ENCODE data around the gene NFATC3.
A peak's percentile ranks its signal among the peaks of the same experiment; 100 is the strongest.

NFATC3 gene

GRCh38 chr16:68244903-68245853 lies 160.0 kb downstream of the NFATC3 start, which contains the start of gene PLA2G15:
Gene PLA2G15, plus strand, starts transcription at chr16:68245373. Its CDS starts 54 bp downstream, at chr16:68245427.
- peak; percentile 95 to 98 for DNase-seq (ENCODE audit: low read depth in 1 of 2, low spot score in 1 of 2)

GRCh38 chr16:68246121-68246520 lies 161.0 kb downstream of the NFATC3 start:
- DNase-seq (ENCODE audit: low read depth in 1 of 2, low spot score in 1 of 2) = no peak

DNA sequence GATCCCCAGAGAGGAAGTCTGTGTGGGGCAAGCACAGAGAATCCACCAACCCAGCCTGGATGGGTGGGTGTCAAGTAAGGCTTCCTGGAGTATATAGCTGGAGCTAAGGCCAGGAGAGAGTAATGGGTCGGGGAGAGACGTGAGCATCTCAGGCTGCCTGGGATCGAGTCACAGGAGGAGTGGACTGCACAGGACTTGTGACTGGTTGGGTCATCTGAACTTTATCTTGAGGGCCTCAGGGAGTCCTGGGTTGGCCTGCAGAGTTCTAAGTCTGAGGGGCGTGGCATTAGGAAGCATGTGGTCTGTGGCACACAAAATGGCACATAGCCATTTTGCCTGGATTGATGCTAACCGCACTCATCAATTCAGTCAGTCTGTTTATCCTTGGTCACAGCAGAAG lies 161.5 kb downstream of the NFATC3 start:
- DNase-seq (ENCODE audit: low read depth in 1 of 2, low spot score in 1 of 2) = no peak

GRCh38 chr16:68247400-68247799 lies 162.2 kb downstream of the NFATC3 start:
- no peak for DNase-seq (ENCODE audit: low read depth in 1 of 2, low spot score in 1 of 2)

GRCh38 chr16:68247932-68248331 lies 162.8 kb downstream of the NFATC3 start:
- no peak for DNase-seq (ENCODE audit: low read depth in 1 of 2, low spot score in 1 of 2)

GRCh38 chr16:68249371-68249770 lies 164.2 kb downstream of the NFATC3 start:
- no peak for DNase-seq (ENCODE audit: low read depth in 1 of 2, low spot score in 1 of 2)

- DNase-seq (ENCODE audit: low read depth in 1 of 2, low spot score in 1 of 2) = no peak
Measured at GRCh38 chr16:68250951-68251350, 165.8 kb downstream of the NFATC3 start.

GRCh38 chr16:68251832-68252231 lies 166.7 kb downstream of the NFATC3 start:
- no peak for DNase-seq (ENCODE audit: low read depth in 1 of 2, low spot score in 1 of 2)

- no peak for DNase-seq (ENCODE audit: low read depth in 1 of 2, low spot score in 1 of 2)
Measured at GRCh38 chr16:68252383-68252782, 167.2 kb downstream of the NFATC3 start.

DNA sequence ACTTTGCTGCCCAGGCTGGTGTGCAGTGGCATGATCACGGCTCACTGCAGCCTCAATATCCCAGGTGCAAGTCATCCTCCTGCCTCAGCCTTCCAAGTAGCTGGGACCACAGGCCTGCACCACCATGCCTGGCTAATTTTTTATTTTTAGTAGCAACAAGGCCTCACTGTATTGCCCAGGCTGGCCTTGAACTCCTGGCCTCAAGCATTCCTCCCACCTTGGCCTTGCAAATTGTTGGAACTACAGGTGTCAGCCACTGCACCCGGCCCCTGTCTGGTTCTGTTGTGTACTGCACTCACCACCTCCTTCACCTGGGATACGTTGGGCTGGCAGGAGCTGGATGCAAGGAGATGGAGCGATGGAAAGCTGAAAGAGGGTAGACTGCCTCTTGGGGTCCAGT lies 168.6 kb downstream of the NFATC3 start:
- DNase-seq (ENCODE audit: low read depth in 1 of 2, low spot score in 1 of 2) = no peak

- no peak for DNase-seq (ENCODE audit: low read depth in 1 of 2, low spot score in 1 of 2)
Measured at GRCh38 chr16:68255712-68256111, 170.5 kb downstream of the NFATC3 start.

- no peak for DNase-seq (ENCODE audit: low read depth in 1 of 2, low spot score in 1 of 2)
Measured at GRCh38 chr16:68257251-68257905, 172.2 kb downstream of the NFATC3 start.

DNA sequence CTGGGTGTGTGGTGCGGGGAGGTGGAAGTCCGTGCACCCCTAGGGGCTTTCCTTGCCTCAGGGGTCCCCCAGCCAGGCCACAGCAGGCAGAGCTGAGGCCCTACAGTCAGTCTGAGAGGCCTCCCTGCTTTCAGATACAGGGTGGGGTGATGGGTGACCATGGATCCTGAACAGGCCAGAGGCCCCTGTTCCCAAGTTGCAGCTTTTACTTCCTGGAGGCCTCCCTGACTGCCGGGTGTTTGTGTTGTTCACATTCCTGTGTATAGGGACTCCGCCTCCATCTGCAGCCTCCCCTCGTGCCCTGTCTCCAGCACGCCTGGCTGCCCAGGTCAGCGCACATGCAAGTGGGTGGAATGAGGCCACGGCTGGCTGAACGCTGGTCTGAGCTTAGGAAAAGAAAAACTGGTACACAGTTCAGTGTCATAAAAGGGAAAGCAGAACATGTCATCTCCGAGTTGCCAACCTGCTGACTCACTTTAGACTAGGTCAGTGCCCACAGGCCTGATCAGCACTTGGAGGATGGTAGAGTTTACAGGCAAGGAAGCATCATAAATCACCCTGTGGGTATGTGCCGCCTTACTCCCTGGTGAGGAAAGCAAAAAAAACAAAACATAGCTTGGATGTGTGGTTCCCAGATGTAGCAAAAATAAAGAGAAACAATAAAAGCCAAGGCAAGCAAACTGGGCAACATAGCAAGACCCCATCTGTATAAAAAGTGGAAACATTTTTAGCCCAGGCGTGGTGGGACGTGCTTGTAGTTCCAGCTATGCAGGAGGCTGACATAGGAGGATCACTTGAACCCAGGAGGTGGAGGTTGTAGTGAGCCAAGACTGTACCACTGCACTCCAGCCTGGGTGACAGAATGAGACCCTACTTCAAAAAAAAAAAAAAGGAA lies 173.0 kb downstream of the NFATC3 start:
- DNase-seq (ENCODE audit: low read depth in 1 of 2, low spot score in 1 of 2) = no peak

DNA sequence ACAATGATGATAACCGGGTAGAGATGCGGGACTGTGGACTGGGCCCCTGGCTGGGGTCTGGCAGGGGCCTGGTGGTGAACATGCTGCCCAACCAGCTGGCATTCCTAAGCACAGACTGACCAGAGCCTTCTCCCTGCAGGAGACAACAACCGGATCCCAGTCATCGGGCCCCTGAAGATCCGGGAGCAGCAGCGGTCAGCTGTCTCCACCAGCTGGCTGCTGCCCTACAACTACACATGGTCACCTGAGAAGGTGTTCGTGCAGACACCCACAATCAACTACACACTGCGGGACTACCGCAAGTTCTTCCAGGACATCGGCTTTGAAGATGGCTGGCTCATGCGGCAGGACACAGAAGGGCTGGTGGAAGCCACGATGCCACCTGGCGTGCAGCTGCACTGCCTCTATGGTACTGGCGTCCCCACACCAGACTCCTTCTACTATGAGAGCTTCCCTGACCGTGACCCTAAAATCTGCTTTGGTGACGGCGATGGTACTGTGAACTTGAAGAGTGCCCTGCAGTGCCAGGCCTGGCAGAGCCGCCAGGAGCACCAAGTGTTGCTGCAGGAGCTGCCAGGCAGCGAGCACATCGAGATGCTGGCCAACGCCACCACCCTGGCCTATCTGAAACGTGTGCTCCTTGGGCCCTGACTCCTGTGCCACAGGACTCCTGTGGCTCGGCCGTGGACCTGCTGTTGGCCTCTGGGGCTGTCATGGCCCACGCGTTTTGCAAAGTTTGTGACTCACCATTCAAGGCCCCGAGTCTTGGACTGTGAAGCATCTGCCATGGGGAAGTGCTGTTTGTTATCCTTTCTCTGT lies 174.0 kb downstream of the NFATC3 start:
- no peak for DNase-seq (ENCODE audit: low read depth in 1 of 2, low spot score in 1 of 2)

DNA sequence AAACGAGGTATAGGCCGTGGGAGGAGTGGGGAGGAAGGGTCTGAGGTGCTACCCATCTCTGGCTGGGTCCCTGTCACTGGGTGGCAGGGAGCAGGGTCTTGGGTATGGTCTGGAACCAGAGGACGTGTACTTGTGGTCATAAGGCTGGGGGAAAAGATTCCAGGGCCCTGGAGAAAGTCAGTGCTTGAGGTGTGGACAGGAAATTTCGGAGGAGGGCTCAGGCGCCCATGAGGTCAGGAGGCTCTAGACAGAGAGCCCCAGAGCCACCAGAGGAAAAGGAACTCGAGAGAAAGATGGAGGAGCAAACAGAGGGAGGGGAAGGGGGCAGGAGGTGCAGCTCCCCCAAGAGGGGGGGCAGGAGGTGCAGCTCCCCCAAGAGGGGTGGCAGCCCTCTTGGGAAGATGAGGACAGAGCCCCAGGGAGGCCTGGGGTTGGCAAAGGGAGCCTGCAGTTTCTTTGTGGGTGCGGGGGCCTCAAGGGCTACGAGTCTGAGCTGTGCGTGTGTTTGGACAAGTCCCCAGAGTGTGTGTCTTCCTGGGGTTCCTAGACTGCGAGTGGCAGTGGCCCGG lies 178.5 kb downstream of the NFATC3 start:
- DNase-seq (ENCODE audit: low read depth in 1 of 2, low spot score in 1 of 2) = no peak

GRCh38 chr16:68264128-68265077 lies 179.2 kb downstream of the NFATC3 start, which contains the start of gene SLC7A6:
Gene SLC7A6, plus strand, starts transcription at chr16:68264526. Its CDS starts 10,201 bp downstream, at chr16:68274727.
- DNase-seq (ENCODE audit: low read depth in 1 of 2, low spot score in 1 of 2) = peak; percentile 73 to 85

GRCh38 chr16:68265078-68265920 lies 180.1 kb downstream of the NFATC3 start:
- DNase-seq (ENCODE audit: low read depth in 1 of 2, low spot score in 1 of 2) = peak in 1 of 2 donors; percentile 48
